Neuronal stem cell (in vitro differentiated cells): ENCODE results near the gene NPSR1.

Experiments
- DNase-seq: peaks from one replicate; pipeline ENCODE4 v3.0.0-alpha.2; 2013; ENCODE audit warnings: low spot score
- H2AFZ ChIP-seq: one replicate; pipeline ENCODE4 v1.6.1; 2013; ENCODE audit warnings: mild to moderate bottlenecking, low read length, inconsistent platforms
- H2AK5ac ChIP-seq: 2 replicates; pipeline ENCODE4 v1.6.1; 2013; ENCODE audit warnings: low read depth, mild to moderate bottlenecking, inconsistent platforms, low read length, moderate library complexity, mixed read lengths
- H2BK120ac ChIP-seq: 2 replicates; pipeline ENCODE4 v1.6.1; 2013; ENCODE audit warnings: low read depth, mild to moderate bottlenecking, inconsistent platforms, low read length, moderate library complexity, mixed read lengths
- H2BK12ac ChIP-seq: one replicate; pipeline ENCODE4 v1.6.1; 2013; ENCODE audit warnings: low read length, inconsistent platforms
- H2BK15ac ChIP-seq: 2 replicates; pipeline ENCODE4 v1.6.1; 2013; ENCODE audit warnings: mild to moderate bottlenecking, low read length, inconsistent platforms, mixed read lengths
- H2BK5ac ChIP-seq: one replicate; pipeline ENCODE4 v1.6.1; 2013; ENCODE audit warnings: inconsistent platforms, mild to moderate bottlenecking, low read length, moderate library complexity
- H3K14ac ChIP-seq: one replicate; pipeline ENCODE4 v1.6.1; 2013; ENCODE audit warnings: low read length, inconsistent platforms
- H3K18ac ChIP-seq: 2 replicates; pipeline ENCODE4 v1.6.1; 2013; ENCODE audit warnings: low read length, inconsistent platforms
- H3K23ac ChIP-seq: 2 replicates; pipeline ENCODE4 v1.6.1; 2013; ENCODE audit warnings: low read depth, mild to moderate bottlenecking, mixed read lengths, low read length, inconsistent platforms; ENCODE audit not compliant: poor library complexity
- H3K27ac ChIP-seq: replicated peaks from 3 replicates; pipeline ENCODE4 v1.5.1; 2013; ENCODE audit warnings: low read length, inconsistent platforms
- H3K27me3 ChIP-seq, 3 experiments: 2 replicates each; pipeline ENCODE4 v1.6.1; 2013; ENCODE audit warnings: low read length in 3 of 3, mild to moderate bottlenecking in 2 of 3, inconsistent platforms in 1 of 3, low read depth in 1 of 3, mixed read lengths in 1 of 3, moderate library complexity in 1 of 3; ENCODE audit not compliant: control insufficient read depth in 3 of 3, insufficient read depth in 3 of 3
- H3K36me3 ChIP-seq, 2 donors: replicated peaks in 1 of 2; 2 replicates each; pipeline ENCODE4 v1.6.1; 2013; ENCODE audit warnings: low read length in 2 of 2; ENCODE audit not compliant: control insufficient read depth in 2 of 2, insufficient read depth in 2 of 2
- H3K4ac ChIP-seq: 2 replicates; pipeline ENCODE4 v1.6.1; 2013; ENCODE audit warnings: inconsistent platforms, mild to moderate bottlenecking, low read length, moderate library complexity
- H3K4me1 ChIP-seq, 2 donors: 1 replicate in 1 of 2; 2 replicates in 1 of 2; pipeline ENCODE4 v1.6.1; 2013; ENCODE audit warnings: low read length in 2 of 2, low read depth in 1 of 2; ENCODE audit not compliant: control insufficient read depth in 2 of 2, insufficient read depth in 1 of 2
- H3K4me2 ChIP-seq: one replicate; pipeline ENCODE4 v1.6.1; 2013; ENCODE audit warnings: mild to moderate bottlenecking, low read length, inconsistent platforms; ENCODE audit not compliant: insufficient read depth, poor library complexity, severe bottlenecking
- H3K4me3 ChIP-seq, 2 donors: 2 replicates each; pipeline ENCODE4 v1.5.1; 2013; ENCODE audit warnings: low read length in 2 of 2, mild to moderate bottlenecking in 2 of 2, inconsistent platforms in 1 of 2, moderate library complexity in 1 of 2
- H3K79me1 ChIP-seq: one replicate; pipeline ENCODE4 v1.6.1; 2013; ENCODE audit warnings: low read depth, mild to moderate bottlenecking, inconsistent platforms, low read length, moderate library complexity
- H3K9ac ChIP-seq: one replicate; pipeline ENCODE4 v1.6.1; 2013; ENCODE audit warnings: mild to moderate bottlenecking, low read depth, low read length, inconsistent platforms; ENCODE audit not compliant: poor library complexity
- H3K9me3 ChIP-seq, 2 donors: replicated peaks in 1 of 2; 2 replicates each; pipeline versions ENCODE3 to v1.6.1; 2013; ENCODE audit warnings: low read length in 2 of 2, mild to moderate bottlenecking in 2 of 2, inconsistent platforms in 1 of 2, low read depth in 1 of 2, mixed read lengths in 1 of 2, moderate library complexity in 1 of 2; ENCODE audit not compliant: control insufficient read depth in 2 of 2, insufficient read depth in 1 of 2
- H4K8ac ChIP-seq: one replicate; pipeline ENCODE4 v1.6.1; 2013; ENCODE audit warnings: low read depth, mild to moderate bottlenecking, inconsistent platforms, low read length, moderate library complexity
- H4K91ac ChIP-seq: one replicate; pipeline ENCODE4 v1.6.1; 2013; ENCODE audit warnings: low read length, low read depth, mild to moderate bottlenecking, inconsistent platforms; ENCODE audit not compliant: poor library complexity
- WGBS, 2 donors: extraction: QIAGEN DNeasy Blood & Tissue Kit; methylation state at CpG; one replicate each; pipeline ENCODE4 v1.1.7; 2013; ENCODE audit warnings: missing lambda C conversion rate in 2 of 2, mixed read lengths in 1 of 2; ENCODE audit not compliant: insufficient read length in 2 of 2, insufficient replicate concordance in 1 of 2; ENCODE audit errors: extremely low coverage in 2 of 2; 5-methylcytosine and 5-hydroxymethylcytosine counted together

The NPSR1 gene

GRCh38 chr7:34849163-34849960, 191.3 kb downstream of the NPSR1 start:
- H3K4me1 ChIP-seq: peaks cover 0 to 6% of the 10 kb centered on the region in 2 donors
- no peak for DNase-seq
- H3K14ac ChIP-seq: no peak overlapping the region
- H2BK5ac ChIP-seq: no peak overlapping the region
- no peak overlapping the region for H3K23ac ChIP-seq
- H3K4me2 ChIP-seq: no peak overlapping the region
- no CpG with 5 or more reads among the region's 9 CpGs for WGBS, 2 donors
- no peak overlapping the region for H4K91ac ChIP-seq
- no peak overlapping the region for H2BK120ac ChIP-seq
- no peak overlapping the region for H2AFZ ChIP-seq
- no peaks in the 10 kb centered on the region for H3K27me3 ChIP-seq
- no peak overlapping the region for H3K4me3 ChIP-seq
- no peaks in the 10 kb centered on the region for H3K79me1 ChIP-seq
- no peak overlapping the region for H3K27ac ChIP-seq
- H3K4ac ChIP-seq: no peak overlapping the region
- H2BK12ac ChIP-seq: no peak overlapping the region
- no peak overlapping the region for H2BK15ac ChIP-seq
- no peaks in the 10 kb centered on the region for H3K9me3 ChIP-seq
- no peak overlapping the region for H3K9ac ChIP-seq
- H4K8ac ChIP-seq: no peak overlapping the region
- H2AK5ac ChIP-seq: no peak overlapping the region
- no peak overlapping the region for H3K18ac ChIP-seq
- H3K36me3 ChIP-seq: no peaks in the 10 kb centered on the region

GRCh38 chr7:34849986-34850385, 192.0 kb downstream of the NPSR1 start:
- WGBS, 2 donors: no CpG with 5 or more reads among the region's 1 CpG
- Histone ChIP-seq H2BK12ac (no peak overlapping the region), H3K79me1 (no peaks in the 10 kb centered on the region), H3K14ac (no peak overlapping the region), H3K36me3 (no peaks in the 10 kb centered on the region), H2BK15ac (no peak overlapping the region), H3K4ac (no peak overlapping the region), H2BK120ac (no peak overlapping the region), H3K18ac (no peak overlapping the region), H3K4me3 (no peak overlapping the region), H3K27ac (no peak overlapping the region), H3K9me3 (no peaks in the 10 kb centered on the region), H3K9ac (no peak overlapping the region), H4K91ac (no peak overlapping the region), H2AFZ (no peak overlapping the region), H2AK5ac (no peak overlapping the region), H3K23ac (no peak overlapping the region), H3K27me3 (no peaks in the 10 kb centered on the region), H2BK5ac (no peak overlapping the region), H4K8ac (no peak overlapping the region), H3K4me1 (peaks cover 0 to 3% of the 10 kb centered on the region in 2 donors), H3K4me2 (no peak overlapping the region)
- no peak for DNase-seq

DNA sequence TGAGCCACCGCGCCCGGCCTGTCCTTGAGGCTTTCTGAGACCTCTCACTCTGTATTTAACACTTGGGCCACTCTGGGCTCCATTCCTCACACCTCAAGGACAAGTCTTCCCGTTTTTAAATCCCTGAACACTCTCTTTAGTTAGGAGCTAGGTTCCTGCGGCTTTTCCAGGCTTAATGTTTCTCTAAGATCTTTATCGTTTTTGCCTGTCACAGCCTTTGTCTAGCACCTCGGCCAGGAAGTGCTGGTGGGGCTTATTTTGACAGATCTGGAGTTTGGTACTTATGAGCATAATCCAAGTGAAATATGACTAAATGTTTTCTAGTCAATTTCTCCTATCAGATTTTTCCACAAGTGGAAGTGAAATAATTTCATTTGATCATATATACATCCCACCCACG, 192.7 kb downstream of the NPSR1 start:
- Histone ChIP-seq H3K4me2 (no peak overlapping the region), H3K4me3 (no peak overlapping the region), H2BK120ac (no peak overlapping the region), H3K79me1 (no peaks in the 10 kb centered on the region), H3K27me3 (no peaks in the 10 kb centered on the region), H2BK15ac (no peak overlapping the region), H4K91ac (no peak overlapping the region), H2AK5ac (no peak overlapping the region), H3K4ac (no peak overlapping the region), H3K36me3 (no peaks in the 10 kb centered on the region), H3K23ac (no peak overlapping the region), H3K27ac (no peak overlapping the region), H3K14ac (no peak overlapping the region), H2AFZ (no peak overlapping the region), H3K9ac (no peak overlapping the region), H3K18ac (no peak overlapping the region), H2BK5ac (no peak overlapping the region), H4K8ac (no peak overlapping the region), H2BK12ac (no peak overlapping the region), H3K4me1 (no peaks in the 10 kb centered on the region), H3K9me3 (no peaks in the 10 kb centered on the region)
- DNase-seq: no peak
- WGBS, 2 donors: no CpG with 5 or more reads among the region's 8 CpGs

- H2AFZ ChIP-seq: no peak overlapping the region
- no peak overlapping the region for H3K18ac ChIP-seq
- no peak overlapping the region for H2BK5ac ChIP-seq
- H3K4ac ChIP-seq: no peak overlapping the region
- no peak for DNase-seq
- no peaks in the 10 kb centered on the region for H3K79me1 ChIP-seq
- H4K8ac ChIP-seq: no peak overlapping the region
- no peak overlapping the region for H2BK15ac ChIP-seq
- no peak overlapping the region for H3K9ac ChIP-seq
- H2AK5ac ChIP-seq: no peak overlapping the region
- H3K4me1 ChIP-seq: no peaks in the 10 kb centered on the region
- no CpG with 5 or more reads among the region's 2 CpGs for WGBS, 2 donors
- H3K27me3 ChIP-seq: no peaks in the 10 kb centered on the region
- no peaks in the 10 kb centered on the region for H3K9me3 ChIP-seq
- H3K23ac ChIP-seq: no peak overlapping the region
- H3K4me2 ChIP-seq: no peak overlapping the region
- H2BK12ac ChIP-seq: no peak overlapping the region
- no peaks in the 10 kb centered on the region for H3K36me3 ChIP-seq
- no peak overlapping the region for H2BK120ac ChIP-seq
- no peak overlapping the region for H4K91ac ChIP-seq
- no peak overlapping the region for H3K14ac ChIP-seq
- no peak overlapping the region for H3K4me3 ChIP-seq
- H3K27ac ChIP-seq: no peak overlapping the region
Measured at GRCh38 chr7:34851431-34851830, 193.4 kb downstream of the NPSR1 start.
